Stimulated activated CD8-positive, alpha-beta memory T cell treated with anti-CD3 and anti-CD28 coated beads, Interleukin-2, amount 100 ng/mL, for 48 hours (primary cell): ENCODE results near the gene PRKCH.
"Not testable (repeated sequence)": the region's sequence is repeated elsewhere in the genome, so short reads cannot be mapped to it uniquely, and the experiment has no call there.

Experiments
- DNase-seq, 2 donors: peaks; one replicate each; pipeline ENCODE4 v3.0.0-alpha.2; 2020; ENCODE audit warnings: low read depth in 2 of 2

PRKCH gene

DNA sequence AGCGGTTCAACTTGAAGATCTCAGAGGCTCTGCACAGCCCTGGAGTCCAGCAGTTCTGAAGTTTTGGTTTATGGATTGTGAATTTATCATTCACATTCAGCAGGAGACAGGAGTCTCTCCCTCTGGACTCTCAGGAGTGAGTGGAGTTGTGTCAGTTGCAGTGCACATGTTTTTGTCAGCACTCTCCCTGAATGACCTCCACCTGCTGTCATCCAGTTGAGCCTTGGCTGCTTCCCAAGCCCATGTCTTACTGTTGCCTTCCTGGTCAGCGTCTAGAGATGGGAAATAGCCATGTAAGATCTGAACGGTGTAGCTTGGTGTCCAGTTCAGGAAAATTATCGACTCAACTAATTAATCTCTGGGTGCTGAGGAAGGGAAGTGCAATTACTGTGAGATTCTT lies 133.2 kb downstream of the PRKCH start:
- no peak for DNase-seq

GRCh38 chr14:61455351-61455750 lies 134.0 kb downstream of the PRKCH start:
- DNase-seq: no peak

GRCh38 chr14:61456720-61457119 lies 135.3 kb downstream of the PRKCH start:
- DNase-seq: peak; percentile 66 to 77

DNA sequence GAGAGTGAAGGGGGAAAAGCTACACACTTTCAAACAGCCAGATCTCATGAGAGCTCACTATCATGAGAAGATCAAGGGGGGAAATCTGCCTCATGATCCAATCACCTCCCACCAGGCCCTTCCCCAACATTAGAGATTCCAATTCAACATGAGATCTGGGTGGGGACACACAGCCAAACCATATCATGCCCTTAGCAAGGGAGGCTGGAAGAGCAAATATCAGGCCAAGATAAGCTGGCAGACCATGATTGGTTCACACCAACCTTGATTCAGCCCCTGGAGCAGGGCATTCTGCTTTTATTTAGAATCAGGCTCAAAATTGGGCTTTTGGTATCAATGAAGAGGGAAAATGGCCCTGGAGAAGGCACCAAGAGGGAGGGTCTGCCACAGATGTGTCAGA lies 137.4 kb downstream of the PRKCH start:
- DNase-seq: no peak

DNA sequence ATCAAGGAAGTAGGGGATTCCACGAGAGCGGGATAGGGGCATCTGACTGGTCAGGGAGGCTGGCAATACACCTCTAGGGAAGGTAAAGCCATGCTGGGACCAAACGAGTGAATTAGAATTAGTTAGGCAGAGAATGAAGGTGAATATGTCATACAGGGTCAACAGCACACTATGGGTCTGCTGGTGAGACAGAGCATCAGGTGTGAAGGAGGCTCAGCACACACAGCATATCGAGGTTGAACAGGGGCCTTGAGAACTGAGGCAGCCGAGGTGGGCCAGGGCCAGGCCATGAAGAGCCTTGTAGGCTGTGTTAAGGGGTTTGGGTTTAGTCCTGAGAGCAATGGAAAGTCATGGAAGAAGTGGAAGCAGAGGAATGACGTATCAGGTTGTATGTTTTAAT lies 137.8 kb downstream of the PRKCH start:
- no peak for DNase-seq

DNA sequence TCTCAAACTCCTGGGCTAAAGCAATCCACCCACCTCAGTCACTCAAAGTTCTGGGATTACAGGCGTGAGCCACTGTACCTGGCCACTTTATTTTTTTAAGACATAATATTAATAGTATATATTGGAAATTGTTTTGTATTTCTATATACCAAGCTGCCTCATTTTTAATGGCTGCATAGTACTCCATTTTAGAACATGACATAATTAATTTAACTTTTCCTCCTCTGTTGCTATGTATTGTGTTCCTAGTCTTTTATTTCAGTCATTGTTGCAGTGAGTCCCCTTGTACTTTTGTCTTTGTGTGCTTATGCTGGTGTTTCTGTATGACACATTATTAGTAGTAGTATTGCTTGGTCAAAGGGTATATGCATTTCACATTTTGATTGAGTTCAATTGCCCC lies 138.7 kb downstream of the PRKCH start:
- DNase-seq: no peak

GRCh38 chr14:61460718-61461611 lies 139.6 kb downstream of the PRKCH start:
- DNase-seq: no peak

DNA sequence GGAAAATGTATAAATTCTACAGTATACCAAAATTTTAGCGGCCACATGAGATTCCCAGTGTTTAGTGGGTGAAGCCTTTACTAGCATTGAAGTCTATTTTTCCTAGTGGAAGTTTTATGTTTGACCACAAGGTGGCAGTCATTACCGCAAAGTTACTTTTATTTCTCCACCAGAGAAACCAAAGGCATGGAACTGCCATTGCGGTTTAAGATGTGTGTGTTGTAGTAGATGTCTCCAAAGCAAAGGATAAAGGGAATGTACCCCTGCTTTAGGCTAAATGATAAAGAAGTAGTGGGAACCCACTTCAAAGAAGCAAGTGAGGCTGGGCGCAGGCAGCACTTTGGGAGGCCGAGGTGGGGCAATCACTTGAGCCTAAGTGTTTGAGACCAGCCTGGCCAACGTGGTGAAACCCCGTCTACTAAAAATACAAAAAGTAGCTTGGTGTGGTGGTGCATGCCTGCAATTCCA lies 140.5 kb downstream of the PRKCH start:
- DNase-seq: no peak

GRCh38 chr14:61462566-61463193 lies 141.3 kb downstream of the PRKCH start:
- DNase-seq: no peak

- DNase-seq: no peak
Measured at GRCh38 chr14:61463664-61464285, 142.4 kb downstream of the PRKCH start.

- DNase-seq: not testable (repeated sequence)
Measured at GRCh38 chr14:61464539-61465320, 143.4 kb downstream of the PRKCH start.

- no peak for DNase-seq
Measured at GRCh38 chr14:61466249-61466904, 145.0 kb downstream of the PRKCH start.

- no peak for DNase-seq
Measured at GRCh38 chr14:61466905-61467280, 145.5 kb downstream of the PRKCH start.

DNA sequence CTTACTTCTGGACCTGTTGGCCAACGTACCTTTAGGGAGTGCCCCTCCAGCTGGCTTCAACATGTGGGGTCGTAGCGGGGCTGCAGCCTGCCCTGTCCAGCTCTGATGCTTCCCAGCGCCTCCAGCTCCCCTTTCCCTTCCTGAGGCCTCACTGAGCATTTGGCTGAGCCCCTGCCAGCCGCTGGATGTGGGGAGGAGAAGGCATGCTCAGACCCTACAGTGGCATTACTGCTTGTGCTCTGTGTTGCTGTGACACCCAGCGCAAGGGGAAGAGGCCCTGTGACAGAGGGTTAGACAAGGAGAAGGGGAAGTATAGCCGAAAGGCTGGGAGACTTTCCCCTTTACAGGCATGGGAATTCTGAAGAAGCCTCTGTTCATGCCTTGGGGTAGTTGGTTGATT lies 145.9 kb downstream of the PRKCH start:
- no peak for DNase-seq

DNA sequence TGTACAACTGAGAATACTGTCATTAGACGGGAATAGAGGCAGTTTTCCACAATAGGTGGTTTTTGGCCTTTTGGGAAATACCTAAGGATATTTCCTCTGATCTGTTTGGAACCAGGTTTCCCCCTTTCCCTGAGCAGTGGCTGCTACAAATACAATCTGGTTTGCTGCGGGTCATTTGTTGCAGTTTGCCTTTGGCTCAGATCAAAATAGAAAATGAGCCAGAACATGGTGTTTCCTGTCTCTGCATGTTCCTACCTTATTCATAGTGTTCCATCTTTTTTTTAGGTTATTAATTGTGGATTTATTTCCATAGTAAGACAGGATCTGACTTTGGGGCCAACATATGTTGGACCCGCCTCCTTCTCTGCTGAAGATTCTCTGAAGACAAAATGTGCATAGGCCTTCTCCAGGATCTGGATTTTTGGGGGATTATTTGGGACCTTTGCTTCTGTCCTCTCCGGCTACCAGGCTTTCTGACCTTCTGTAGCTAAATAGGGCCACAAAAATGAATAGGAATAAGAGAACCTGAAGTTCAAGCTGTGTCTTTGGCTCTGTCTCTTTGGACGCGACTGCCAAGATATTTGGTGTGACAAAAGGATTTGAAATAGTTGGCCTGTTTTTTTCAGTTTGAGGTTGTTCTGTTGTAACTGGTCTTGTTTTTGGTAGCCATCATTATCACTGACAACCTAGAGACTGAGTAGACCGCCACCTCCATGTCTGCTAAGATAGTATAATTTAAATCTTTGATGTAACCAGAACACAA lies 146.9 kb downstream of the PRKCH start:
- no peak for DNase-seq

DNA sequence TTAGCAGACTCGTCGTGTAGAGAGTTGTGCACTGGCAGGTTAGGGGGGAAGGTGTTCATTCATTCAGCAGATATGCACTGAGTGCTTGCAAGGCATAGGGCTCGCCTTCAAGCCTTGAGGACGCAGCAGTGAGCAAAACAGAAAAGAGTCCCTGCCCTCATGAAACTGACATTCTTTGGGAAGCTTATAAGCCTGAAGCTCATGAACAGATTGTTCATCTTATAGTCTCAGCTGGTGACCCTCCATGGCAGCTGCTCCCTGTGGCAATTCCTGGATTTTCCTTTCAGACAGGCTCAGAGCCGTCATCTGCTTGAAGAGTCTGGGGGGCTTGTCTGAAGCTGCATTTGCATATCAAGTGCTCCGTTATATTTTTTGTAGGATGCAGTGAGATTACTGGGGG lies 148.4 kb downstream of the PRKCH start:
- no peak for DNase-seq

DNA sequence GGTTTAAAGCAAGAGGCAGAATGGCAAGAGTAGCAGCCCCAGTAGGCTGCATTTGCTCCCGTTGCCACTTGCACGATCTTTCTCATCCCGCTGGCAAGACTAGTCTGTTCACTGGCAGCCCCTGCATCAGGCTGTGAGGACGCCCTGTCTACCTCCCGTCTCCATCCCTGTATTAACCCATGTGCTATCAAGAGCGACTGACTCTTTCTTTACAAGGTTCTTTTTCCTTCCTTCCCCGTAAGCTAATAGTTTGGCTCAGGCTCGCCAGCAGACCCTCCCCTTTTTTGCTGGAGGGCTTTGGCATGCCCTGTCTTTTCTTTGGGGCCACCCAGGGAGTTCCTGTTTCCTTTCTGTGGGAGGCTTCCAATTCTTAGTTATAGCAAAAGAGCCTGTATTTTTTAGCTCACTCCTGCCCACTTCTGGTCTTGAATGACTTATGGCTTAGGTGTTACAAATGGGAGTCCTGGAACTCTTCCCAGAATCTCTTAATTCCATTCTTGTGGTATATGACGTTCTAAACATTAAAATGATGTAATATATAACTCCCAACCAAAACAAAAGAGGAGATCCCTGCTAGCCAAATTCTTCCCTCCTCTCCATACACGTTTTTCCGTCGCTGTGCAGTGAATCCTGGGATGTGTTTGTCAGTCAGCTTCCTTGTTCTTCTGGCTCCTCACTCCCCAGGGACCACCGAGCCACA lies 149.0 kb downstream of the PRKCH start:
- no peak for DNase-seq

- DNase-seq: no peak
Measured at GRCh38 chr14:61470961-61471293, 149.5 kb downstream of the PRKCH start.

DNA sequence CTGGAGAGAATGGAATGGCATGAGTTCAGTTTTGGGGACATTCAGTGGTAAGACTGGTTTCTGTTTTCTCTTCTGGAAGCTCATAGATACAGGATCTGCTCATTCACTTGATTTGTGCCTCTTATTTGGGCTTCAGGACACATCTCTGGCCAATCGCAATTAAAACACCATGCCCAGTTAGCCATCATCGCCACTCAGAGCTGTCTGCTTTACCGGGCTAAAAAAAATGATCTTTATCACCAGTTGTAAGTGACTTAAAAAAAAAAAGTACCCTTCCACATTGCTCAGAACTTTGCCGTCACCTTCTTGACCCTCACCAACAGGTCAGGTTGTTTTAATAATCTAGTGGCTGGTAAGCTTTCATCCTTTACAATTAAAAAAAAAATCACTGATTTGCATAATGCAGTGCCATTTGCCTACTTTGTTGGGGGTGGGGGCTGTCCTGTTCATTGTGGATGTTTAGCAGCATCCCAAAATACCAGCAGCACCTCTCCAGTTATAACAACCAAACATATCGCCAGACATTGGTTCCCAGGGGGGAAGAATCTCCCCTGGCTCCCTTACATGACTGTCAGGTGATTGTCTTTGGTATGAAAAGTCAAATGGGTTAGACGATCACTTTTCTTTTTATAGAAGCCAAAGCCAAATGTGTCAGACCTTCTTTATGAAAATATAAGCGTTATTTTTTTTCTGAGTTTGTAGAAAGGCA lies 150.1 kb downstream of the PRKCH start:
- DNase-seq: no peak
